H4 (cell line): Measurements from ENCODE around the gene IGSF23. TPM values are rescaled to one million over a fixed set of nuclear protein-coding genes. Genes with fewer than 3 reads are reported as not detected.
"Not testable (repeated sequence)": the region's sequence is repeated elsewhere in the genome, so short reads cannot be mapped to it uniquely, and the experiment has no call there.

Experiments
- DNase-seq: peaks from one replicate; pipeline ENCODE4 v3.0.0-alpha.2; 2015; ENCODE audit warnings: low spot score
- total RNA-seq: library from RNA; depleted of rRNA; stranded (reverse); fragments of >200 nt; shearing (Covaris generic); gene quantifications from 2 replicates; pipeline ENCODE4 v1.2.3, GENCODE V29; 2014

Gene IGSF23
- total RNA-seq, 1 experiment from 2014 or later = not detected

DNA sequence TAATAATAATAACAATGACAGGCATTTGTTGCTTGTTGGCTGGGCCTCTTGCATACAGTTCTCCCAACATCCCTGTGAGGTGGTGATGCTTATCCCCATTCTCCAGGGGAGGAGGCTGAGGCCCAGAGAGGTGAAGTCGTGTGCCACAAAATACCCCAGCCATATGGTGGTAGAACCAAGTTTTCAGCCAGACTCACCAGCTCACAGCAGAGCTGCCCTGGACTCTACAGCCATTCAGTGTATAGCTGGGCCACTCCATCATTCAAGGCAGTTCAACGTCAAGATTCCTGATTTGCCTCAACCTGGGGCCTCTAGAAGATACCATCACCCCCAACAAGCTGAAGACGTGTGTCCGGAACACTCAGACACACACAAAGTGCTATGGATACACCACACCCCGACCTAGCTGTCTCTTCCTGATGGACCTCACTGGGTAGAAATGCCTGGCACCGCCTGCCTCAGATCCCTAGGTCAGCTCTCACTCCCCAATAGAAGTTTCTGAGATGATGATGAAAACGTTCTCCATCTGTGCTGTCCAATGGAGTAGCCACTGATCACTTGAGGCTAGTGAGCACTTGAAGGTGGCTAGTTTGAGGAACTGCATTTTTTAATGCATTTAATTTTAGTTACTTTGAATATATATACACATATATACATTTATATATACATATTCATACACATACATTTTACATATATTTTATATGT is 53.6 kb downstream of the IGSF23 start:
- DNase-seq = no peak

DNA sequence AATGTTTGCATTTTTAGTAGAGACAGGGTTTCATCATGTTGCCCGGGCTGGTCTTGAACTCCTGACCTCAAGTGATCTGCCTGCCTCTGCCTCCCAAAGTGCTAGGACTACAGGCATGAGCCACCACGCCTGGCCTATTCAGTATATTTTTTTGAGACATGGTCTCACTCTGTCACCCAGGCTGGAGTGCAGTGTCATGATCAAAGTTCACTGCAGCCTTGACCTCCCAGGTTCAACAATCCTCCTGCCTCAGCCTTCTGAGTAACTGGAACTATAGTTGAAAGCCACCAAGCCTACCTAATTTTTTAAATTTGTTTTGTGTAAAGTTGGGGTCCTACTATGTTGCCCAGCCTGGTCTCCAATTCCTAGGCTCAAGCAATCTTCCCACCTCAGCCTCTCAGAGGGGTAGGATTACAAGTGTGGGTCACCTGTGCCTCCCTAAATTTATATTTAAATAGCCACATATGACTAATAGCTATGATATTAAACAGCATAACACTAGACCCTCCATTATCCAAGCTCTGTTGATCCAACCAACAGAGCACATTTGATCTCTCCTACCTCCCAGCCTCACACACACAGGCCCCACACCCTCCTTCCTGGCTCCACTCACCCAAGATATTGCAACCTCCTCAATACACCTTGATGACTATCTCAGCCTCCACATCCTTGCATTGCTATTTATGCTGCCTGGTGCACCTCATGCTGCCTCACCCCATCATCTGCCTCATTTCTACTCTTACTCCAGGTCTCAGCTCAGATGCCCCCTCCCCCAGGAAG is 55.8 kb downstream of the IGSF23 start:
- DNase-seq = no peak

DNA sequence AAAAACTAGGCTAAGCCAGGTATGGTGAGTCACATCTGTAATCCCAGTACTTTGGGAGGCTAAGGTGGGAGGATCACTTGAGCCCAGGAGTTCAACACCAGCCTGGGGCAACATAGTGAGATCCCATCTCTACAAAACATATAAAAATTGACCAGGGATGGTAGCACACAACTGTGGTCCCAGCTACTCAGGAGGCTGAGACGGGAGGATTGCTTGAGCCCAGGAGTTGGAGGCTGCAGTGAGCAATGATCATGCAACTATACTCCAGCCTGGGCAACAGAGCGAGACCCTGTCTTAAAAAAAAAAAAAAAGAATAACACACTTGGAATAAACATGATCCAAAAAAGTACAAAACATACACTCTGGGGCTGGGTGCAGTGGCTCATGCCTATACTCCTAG is 56.7 kb downstream of the IGSF23 start:
- not testable (repeated sequence) for DNase-seq

DNA sequence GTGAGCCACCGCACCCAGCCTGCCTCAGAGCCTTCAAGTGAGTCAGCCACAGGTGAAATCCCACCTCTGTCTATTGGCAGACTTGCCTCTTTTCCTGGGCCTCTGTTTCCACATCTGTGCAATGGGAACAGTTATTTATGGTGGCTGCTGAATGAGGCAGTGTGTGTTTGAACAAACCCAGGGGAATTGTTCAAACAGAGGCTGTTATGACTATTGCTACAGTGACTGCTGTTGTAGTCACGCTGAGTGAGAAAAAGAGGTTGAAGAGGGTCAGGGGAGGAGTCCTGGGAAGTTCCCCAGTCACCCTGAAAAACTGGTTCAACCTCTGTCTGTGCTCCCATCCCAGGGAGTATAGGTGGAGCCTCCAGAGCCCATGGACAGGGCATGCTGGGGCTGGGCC is 58.0 kb downstream of the IGSF23 start, which contains the start of gene CEACAM19:
CEACAM19 (plus strand) TSS at position 83 of the 400 bp plus-strand sequence. CDS start 450 bp downstream, outside the sequence.
- DNase-seq = no peak

DNA sequence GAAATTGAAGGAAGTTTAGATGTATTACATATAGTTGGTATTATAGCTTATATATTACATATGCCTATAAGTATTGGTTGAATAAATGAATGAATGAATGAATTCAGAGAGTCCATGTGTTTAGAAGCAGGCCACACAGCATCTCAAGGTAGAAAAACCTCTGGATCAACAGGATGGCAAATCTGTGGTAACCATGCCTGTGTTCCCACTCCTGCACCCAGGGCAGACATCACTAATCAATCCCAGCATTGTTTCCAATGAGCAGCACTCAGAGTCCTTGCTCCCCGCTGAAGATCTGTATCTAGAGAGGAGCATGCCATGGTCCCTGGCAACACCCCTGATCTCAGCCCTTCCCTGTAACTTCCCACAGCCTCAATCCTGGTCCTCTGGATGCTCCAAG is 58.9 kb downstream of the IGSF23 start:
- no peak for DNase-seq

DNA sequence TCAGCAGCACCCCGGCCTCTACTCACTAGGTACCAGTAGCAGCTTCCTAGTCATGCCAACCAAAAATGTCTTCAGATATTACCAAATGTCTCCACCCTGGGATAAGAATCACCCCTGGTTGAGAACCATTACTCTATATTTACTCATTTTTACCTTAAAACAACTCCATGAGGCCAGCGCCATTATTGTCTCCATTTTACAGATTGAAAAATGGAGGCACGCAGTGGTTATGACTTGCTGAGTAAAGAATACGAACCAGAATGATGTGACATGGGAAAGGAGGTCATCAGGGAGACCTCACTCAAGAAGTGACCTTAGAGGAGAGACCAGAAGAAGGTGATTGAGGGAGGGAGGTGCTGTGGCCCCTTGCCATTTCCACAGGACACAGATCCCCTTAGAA is 60.1 kb downstream of the IGSF23 start:
- no peak for DNase-seq

DNA sequence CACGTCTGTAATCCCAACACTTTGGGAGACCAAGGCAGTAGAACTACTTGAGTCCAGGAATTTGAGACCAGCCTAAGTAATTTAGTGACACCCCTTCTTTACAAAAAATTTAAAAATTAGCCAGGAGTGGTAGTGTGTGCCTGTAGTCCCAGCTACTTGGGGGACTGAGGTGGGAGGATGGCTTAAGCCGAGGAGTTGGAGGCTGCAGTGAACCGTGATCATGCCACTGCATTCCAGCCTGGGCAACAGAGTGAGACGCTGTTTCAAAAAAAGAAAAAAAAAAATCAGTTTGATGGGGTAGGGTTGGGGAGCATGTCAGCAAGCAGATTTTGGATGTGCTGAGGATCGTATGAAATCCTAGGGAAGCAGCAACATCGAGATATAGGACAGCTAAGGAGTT is 62.2 kb downstream of the IGSF23 start:
- no peak for DNase-seq

DNA sequence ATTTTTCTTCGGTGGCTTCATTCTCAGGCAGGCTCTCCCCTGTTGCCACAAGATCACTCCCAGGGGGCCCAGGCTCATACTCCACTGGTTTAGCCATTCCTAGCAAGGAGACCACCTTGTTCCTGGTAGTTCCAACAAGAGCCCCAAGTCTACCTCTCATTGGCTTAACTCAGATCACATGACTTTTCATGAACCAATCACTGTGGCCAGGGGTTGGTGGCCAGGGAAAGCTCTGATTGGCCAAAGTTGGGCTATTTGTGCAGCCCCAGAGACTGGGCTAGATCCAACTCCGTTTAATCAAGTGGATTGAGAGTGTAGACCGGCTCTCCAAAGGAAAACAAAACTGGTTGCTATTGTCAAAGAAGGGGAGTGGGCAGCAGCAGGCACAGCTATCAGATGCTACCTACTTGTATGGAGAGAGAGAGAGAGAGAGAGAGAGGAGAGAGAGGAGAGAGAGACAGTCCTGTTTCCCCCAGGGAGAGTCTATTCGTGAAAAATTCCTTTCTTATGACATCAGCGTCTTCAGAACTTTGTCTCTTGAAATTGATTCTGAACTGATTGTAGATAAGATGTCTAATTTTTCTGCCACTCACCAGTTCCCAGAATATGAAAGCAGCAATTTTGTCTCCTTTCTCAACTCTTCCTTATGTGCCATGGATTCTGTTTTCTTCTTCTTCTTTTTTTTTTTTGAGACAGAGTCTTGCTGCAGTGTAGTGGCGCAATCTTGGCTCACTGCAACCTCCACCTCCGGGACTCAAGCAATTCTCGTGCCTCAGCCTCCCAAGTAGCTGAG is 63.9 kb downstream of the IGSF23 start:
- DNase-seq = peak; percentile 35

DNA sequence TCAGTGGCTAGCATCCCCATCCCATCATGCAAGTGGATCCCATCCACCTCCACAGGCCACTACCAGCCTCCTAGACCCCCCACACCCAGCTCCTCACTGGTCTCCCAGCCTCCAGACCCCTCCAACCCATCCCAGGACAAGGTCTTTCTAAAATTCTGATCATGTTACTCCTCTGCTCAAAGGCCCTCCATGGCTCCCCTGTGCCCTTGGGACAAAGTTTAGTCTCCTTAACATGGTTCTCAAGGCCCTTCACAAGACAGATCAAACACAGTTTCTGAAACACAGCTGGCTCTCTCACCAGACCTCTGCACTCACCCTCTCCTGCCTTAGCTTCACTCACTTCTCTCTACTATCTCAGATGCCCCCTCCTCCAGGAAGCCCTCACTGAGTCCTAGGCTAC is 67.2 kb downstream of the IGSF23 start:
- DNase-seq = no peak

DNA sequence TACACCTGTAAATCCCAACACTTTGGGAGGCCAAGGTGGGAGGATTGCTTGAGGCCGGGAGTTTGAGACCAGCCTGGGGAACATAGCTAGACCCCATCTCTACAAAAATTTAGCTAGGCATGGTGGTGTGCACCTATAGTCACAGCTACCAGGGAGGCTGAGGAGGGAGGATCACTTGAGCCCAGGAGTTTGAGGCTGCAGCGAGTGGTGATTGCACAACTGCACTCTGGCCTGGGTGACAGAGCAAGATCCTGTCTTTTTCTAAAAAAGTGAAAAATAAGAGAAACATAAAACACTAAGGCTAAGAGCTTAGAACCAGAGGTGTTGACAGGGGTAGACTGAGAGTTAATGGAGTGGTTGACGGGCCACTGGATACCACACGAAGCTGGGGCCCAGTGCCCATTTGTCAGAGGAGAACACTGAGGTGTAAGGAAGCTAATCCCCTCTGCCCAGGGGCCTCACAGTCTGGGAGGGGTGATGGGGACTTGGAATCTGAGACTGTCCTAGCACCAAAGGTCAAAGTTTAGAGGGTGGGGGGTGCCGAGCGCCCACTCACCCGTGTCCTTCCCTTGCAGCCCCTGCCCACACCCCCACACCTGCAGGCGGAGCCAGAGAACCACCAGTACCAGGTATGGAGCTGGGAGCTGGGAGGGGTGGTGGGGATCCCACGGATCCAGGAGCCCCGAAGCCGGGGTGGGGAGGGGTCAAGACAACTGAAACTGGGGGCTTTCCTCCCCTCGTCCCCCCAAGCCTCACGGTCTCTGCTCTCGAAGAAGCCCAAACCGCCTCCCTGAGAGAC is 68.8 kb downstream of the IGSF23 start:
- no peak for DNase-seq

DNA sequence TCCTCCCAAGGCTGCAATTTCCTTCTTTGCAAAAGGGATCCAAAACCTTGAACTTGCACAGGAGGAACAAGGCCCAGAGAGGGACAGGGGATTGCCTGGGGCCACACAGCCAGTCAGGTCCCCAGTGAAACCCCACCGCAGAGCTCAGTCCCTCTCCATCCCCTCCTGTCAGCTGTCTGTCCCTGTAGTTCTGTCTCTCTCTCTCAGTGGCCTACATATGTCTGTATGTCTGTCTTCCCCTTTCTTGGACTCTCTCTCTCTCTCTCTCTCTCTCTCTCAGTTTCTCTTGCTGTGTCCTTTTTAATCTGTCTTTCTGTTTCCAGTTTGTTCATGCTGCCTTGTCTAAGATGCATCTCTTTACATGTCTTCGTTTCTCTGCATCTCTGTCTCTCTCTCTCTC is 69.4 kb downstream of the IGSF23 start:
- DNase-seq = no peak

DNA sequence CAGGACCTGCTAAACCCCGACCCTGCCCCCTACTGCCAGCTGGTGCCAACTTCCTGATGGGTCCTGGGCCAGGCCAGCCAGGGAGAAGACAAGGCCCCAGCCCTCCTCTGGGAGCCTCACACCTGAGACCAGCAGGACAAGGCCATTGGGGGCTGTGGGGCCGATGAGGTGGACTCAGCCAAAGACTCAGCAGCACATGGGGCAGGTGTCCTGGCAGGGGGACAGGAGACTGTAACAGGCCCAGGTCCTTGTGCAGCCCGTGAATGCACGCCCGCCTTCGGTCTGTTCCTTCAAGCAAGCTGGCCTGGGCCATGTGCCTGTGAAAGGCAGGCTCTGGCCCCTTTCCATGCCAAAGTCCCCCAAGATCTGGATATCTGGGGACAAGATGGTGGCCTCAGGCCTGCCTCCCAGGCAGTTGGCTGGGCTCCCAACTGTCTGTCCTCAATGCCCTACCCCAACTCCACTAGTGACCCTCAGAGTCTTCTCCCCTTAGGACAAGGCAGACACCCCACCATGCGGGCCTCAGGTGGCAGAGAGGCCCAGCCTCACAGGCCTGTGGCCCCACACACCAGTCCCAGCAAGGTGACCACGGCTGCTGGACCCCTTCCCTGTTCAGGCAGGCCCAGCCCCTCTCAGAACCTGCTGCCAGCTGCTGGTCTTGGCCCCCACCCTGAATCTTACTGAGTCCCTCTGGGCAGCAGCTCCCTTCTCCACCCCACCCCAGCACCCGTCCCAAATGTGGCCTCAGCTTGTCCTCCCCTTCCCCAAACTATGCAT is 70.3 kb downstream of the IGSF23 start:
- DNase-seq = no peak

DNA sequence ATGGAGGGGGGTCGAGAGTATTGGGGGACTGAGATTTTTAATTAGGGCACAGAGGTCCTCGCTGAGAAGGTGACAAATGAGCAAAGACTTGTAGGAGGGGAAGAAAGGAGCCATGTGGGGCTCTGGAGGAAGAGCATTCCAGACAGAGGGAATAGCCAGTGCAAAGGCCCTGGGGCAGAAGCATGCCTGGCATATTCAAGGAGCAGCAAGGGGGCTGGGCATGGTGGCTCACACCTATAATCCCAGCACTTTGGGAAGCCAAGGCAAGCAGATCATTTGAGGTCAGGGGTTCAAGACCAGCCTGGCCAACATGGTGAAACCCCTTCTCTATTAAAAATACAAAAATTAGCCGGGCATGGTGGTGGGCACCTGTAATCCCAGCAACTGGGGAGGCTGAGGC is 71.0 kb downstream of the IGSF23 start:
- not testable (repeated sequence) for DNase-seq

DNA sequence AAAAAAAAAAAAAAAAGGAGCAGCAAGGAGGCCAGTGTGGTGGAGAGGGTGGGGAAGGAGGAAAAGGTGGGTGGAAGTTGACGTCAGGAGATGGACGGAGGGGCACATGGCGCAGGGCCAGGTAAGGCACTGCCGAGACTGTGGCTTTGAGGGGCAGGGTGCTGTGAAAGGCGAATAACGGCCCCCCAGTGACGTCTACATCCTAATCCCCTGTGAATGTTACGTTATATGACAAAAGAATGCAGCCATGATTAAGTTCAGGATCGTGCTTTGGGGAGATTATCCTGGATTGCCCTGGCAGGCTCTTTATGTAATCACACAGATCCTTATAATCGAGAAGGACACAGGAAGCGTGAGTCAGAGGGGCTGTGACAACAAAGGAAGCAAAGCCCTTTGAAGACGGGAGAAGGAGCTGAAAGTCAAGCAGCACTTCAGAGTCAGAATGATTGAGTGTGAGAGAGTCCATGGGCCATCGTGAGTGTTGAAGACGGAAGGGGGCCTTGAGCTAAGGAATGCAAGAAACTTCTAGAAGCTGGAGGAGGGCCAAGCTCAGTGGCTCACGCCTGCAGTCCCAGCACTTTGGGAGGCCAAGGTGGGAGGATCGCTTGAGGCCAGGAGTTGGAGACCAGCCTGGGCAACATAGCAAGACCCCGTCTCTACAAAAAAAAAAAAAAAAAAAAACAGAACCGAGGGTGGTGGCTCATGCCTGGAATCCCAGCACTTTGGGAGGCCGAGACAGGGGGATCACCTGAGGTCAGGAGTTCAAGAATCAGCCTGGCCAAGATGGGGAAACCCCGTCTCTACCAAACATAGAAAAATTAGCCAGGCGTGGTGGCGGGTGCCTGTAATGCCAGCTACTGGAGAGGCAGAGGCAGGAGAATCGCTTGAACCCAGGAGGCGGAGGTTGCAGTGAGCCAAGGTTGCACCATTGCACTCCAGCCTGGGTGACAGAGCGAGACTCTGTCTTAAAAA is 71.8 kb downstream of the IGSF23 start:
- peak; percentile 82 for DNase-seq

DNA sequence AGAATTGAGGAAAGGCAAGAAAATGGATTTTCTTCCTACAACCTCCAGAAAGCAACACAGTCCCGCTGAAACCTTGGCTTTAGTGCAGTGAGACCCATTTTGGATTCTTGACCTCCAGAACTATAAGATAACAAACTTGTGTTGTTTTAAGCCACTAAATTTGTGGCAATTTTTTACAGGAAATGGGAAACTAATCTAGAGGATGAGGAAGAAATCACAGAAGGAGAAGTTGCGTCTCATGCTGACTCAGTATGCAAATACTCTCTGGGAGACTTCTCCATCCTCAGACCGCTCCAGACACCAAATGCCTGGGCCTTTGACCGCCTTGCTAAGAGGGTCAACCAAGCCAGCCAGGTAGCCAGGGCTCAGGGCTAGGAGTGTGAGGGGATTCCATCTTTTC is 72.5 kb downstream of the IGSF23 start:
- no peak for DNase-seq
